Spleen (tissue), 11 donors: Measurements from ENCODE around the gene SHTN1. TPM values are rescaled to one million over a fixed set of nuclear protein-coding genes. Genes with fewer than 3 reads are reported as not detected.

ENCODE experiments used
- DNase-seq: peaks from one replicate; pipeline ENCODE4 v3.0.0-alpha.2; 2020
- H3K27ac ChIP-seq, 8 donors: fragments of 200-600 bp; sonication (generic) in 7 of 8; 1 replicate in 4 of 8; 2 replicates in 4 of 8; pipeline versions ENCODE4 v1.5.0 to v1.8.0; 2016 to 2021; ENCODE audit warnings: inconsistent platforms in 4 of 8, mild to moderate bottlenecking in 4 of 8, moderate library complexity in 1 of 8
- H3K27me3 ChIP-seq, 7 donors: fragments of 200-600 bp; sonication (generic) in 6 of 7; replicated peaks in 1 of 7; 1 replicate in 4 of 7; 2 replicates in 3 of 7; pipeline versions ENCODE4 v1.5.0 to v1.8.0; 2016 to 2021; ENCODE audit warnings: inconsistent platforms in 3 of 7, mild to moderate bottlenecking in 1 of 7
- H3K36me3 ChIP-seq, 6 donors: fragments of 200-600 bp; sonication (generic) in 5 of 6; 1 replicate in 4 of 6; 2 replicates in 2 of 6; pipeline versions ENCODE4 v1.5.0 to v1.8.0; 2016 to 2021; ENCODE audit warnings: inconsistent platforms in 2 of 6
- H3K4me1 ChIP-seq, 6 donors: fragments of 200-600 bp; sonication (generic) in 5 of 6; 1 replicate in 3 of 6; 2 replicates in 3 of 6; pipeline versions ENCODE4 v1.5.0 to v1.8.0; 2016 to 2021; ENCODE audit warnings: inconsistent platforms in 3 of 6
- H3K4me3 ChIP-seq, 8 donors: fragments of 200-600 bp; sonication (generic) in 7 of 8; 1 replicate in 4 of 8; 2 replicates in 4 of 8; pipeline versions ENCODE4 v1.5.0 to v1.8.0; 2016 to 2021; ENCODE audit warnings: inconsistent platforms in 4 of 8, mild to moderate bottlenecking in 4 of 8, moderate library complexity in 2 of 8
- H3K9me3 ChIP-seq, 8 donors: fragments of 200-600 bp; sonication (generic) in 7 of 8; 1 replicate in 4 of 8; 2 replicates in 4 of 8; pipeline versions ENCODE4 v1.5.0 to v1.8.0; 2016 to 2021; ENCODE audit warnings: inconsistent platforms in 4 of 8
- POLR2A ChIP-seq, 3 donors: fragments of 450-650 bp; IDR thresholded peaks; one replicate each; pipeline ENCODE4 v1.5.1; 2017; ENCODE audit warnings: antibody characterized with exemption in 3 of 3, mild to moderate bottlenecking in 1 of 3
- POLR2AphosphoS5 ChIP-seq, 3 donors: sonication (generic); formaldehyde crosslinking; IDR thresholded peaks; one replicate each; pipeline ENCODE4 v1.5.1; 2017; ENCODE audit warnings: antibody characterized with exemption in 3 of 3
- WGBS, 5 donors: extraction: QIAGEN DNeasy Blood & Tissue Kit in 3 of 5; methylation state at CpG; one replicate each; pipeline versions ENCODE4 v1.1.5 to v1.1.7; 2013 to 2018; 5-methylcytosine and 5-hydroxymethylcytosine counted together
- intact Hi-C: fragments of 100-400 bp; cut with DNase I; formaldehyde crosslinking; loops from one replicate; pipeline ENCODE4 v1.15.0; 2023; ENCODE audit warnings: low total_unique reads
- polyA plus RNA-seq, 3 donors: library from polyadenylated mRNA; stranded (reverse); fragments of 200-250 nt; gene quantifications; one replicate each; pipeline ENCODE4 v1.2.1, GENCODE V29; 2013
- total RNA-seq, 7 donors: library from RNA; depleted of rRNA in 3 of 7; stranded (reverse); fragments of >200 nt in 3 of 7; fragmentation: NEBNext Ultra II Directional in 4 of 7; extraction: Animal tissue kit (Norgen Biotek cat#: 25700) in 4 of 7; gene quantifications; one replicate each; pipeline versions ENCODE4 v1.1.0 to v1.2.1, GENCODE V29; 2016 to 2021
- TF ChIP-seq, protein P1 (sequence below), 11 experiments: fragments of 200-600 bp in 7 of 11; fragments of 450-650 bp in 4 of 11; sonication (generic) in 4 of 11; IDR thresholded peaks in 8 of 11; conservative IDR thresholded peaks in 3 of 11; 1 replicate in 7 of 11; 2 replicates in 4 of 11; pipeline versions ENCODE4 v1.4.0 to v1.8.0; 2016 to 2021; ENCODE audit warnings: antibody characterized with exemption in 11 of 11, inconsistent platforms in 4 of 11, mild to moderate bottlenecking in 1 of 11
- donor health status: healthy with polysubstance abuse.
- donor health status: DM: no; HTN: no; CAD: no; lungs with moderate emphysema.
- donor health status: DM: no; HTN: no; CAD: no.
- donor health status: Bipolar disorder and iron deficiency.
- donor health status: healthy.
- donor health status: DM: no; HTN: no; CAD: no.
- donor health status: DM: yes; HTN: yes; CAD: no.

Gene SHTN1
- total and polyA plus RNA-seq, 10 donors = 2.9 to 28.3 (median 14.7) TPM

DNA sequence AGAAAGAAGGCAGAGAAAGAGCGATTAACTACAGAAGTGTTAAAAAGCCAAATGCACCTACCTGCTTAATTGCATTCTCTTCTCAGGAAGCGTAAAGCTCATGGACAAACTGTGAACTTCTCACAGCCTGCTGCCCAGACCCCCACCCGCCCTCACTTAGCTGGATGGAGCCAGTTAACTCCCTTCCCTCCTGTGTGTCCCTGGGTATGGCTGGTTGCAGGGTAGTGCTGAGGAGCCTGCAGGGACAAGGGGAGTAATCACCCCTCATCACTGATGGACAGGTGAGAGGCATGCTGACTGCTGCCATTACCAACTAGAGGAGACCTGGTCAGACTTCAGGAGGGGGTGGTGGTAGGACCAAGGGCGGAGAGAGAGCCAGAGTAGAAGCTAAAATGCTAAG lies 118.2 kb downstream of the SHTN1 start:
- DNase-seq = no peak
- intact Hi-C loops = no loop called here
- 84 to 96% (median 92%) methylated on average over 4 of the region's 4 CpGs for WGBS, 5 donors

DNA sequence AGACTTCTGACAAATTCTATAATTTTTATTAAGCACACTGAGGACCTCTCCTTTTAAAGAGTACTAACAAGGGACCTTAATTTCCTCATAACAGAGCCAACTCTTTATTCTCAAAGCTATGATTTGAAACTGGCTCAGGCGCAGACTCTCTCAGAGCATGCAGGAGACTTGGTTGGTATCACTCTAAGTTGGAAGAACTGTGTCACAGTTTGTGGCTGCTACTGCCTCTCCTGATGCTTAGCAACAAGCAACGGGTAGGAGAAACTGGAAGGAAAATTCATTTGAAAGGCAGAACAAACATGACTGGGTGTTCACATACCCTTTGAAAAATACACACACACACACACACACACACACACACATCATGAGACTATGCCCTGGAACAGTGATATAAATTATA lies 122.3 kb downstream of the SHTN1 start:
- H3K27me3 ChIP-seq = no peaks in the 10 kb centered on the region
- no peak overlapping the region for H3K4me3 ChIP-seq
- WGBS, 5 donors = 77 to 92% (median 82%) methylated on average over 2 of the region's 2 CpGs
- H3K27ac ChIP-seq = no peak overlapping the region
- no peak for DNase-seq
- intact Hi-C loops = no loop called here
- H3K4me1 ChIP-seq = no peaks in the 10 kb centered on the region
- H3K36me3 ChIP-seq = no peaks in the 10 kb centered on the region
- H3K9me3 ChIP-seq = no peaks in the 10 kb centered on the region
- TF ChIP-seq POLR2AphosphoS5 (IDR thresholded peaks at IDR 0.05) = no peak
- TF ChIP-seq POLR2A (IDR thresholded peaks at IDR 0.05) = no peak
- TF ChIP-seq, protein P1, sequence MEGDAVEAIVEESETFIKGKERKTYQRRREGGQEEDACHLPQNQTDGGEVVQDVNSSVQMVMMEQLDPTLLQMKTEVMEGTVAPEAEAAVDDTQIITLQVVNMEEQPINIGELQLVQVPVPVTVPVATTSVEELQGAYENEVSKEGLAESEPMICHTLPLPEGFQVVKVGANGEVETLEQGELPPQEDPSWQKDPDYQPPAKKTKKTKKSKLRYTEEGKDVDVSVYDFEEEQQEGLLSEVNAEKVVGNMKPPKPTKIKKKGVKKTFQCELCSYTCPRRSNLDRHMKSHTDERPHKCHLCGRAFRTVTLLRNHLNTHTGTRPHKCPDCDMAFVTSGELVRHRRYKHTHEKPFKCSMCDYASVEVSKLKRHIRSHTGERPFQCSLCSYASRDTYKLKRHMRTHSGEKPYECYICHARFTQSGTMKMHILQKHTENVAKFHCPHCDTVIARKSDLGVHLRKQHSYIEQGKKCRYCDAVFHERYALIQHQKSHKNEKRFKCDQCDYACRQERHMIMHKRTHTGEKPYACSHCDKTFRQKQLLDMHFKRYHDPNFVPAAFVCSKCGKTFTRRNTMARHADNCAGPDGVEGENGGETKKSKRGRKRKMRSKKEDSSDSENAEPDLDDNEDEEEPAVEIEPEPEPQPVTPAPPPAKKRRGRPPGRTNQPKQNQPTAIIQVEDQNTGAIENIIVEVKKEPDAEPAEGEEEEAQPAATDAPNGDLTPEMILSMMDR (IDR thresholded peaks at IDR 0.05 in 8 of 11, conservative IDR thresholded peaks at IDR 0.05 in 3 of 11) = no peak

More for the DNA sequence above, 118.2 kb downstream of the SHTN1 start:
- no peak overlapping the region for H3K27ac ChIP-seq
- no peaks in the 10 kb centered on the region for H3K9me3 ChIP-seq
- no peaks in the 10 kb centered on the region for H3K4me1 ChIP-seq
- H3K4me3 ChIP-seq = no peak overlapping the region
- TF ChIP-seq POLR2A (IDR thresholded peaks at IDR 0.05) (no peak), POLR2AphosphoS5 (IDR thresholded peaks at IDR 0.05) (no peak)
- TF ChIP-seq, protein P1 (IDR thresholded peaks at IDR 0.05 in 8 of 11, conservative IDR thresholded peaks at IDR 0.05 in 3 of 11) = no peak
- H3K36me3 ChIP-seq = no peaks in the 10 kb centered on the region
- peaks cover 0 to under 1% (median 0%) of the 10 kb centered on the region in 7 donors for H3K27me3 ChIP-seq

DNA sequence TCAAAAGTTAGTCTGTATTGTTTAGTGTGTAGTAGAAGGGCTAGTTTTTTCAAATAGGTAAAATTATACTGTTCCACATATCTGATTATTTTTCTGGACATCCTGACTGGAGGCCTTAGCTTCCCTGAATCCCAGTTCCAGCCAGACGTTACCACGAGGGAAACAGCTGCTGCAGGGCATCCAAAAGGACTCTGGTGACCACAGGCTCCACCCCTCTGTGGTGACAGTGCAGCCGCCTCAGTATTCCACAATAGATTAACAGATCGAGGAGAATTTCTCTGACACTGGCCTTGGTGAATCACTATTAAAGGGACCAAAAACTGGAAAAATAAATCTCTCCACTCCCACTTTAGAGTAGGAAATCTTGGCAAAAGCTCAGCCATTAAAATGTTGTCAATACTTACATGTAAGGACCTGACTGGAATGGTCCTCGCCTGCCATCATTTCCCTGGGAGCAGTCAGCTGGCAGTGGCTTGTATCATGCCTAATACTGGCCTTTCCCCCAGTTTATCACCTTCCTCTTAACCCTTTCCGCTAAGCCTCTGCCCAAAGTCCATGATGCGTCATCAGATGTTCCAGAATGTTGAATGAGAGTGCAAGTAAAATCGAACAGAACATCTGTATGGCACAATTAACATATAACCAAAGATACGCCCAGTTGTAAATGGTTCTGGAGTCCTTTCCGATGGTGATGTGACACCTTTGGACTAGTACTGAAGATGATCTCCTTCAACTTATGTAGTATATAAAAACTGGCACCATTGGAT lies 124.1 kb downstream of the SHTN1 start:
- DNase-seq = no peak
- Histone ChIP-seq H3K27ac (no peak overlapping the region), H3K4me1 (no peaks in the 10 kb centered on the region), H3K4me3 (no peak overlapping the region), H3K27me3 (peaks cover 0 to 4% (median 0%) of the 10 kb centered on the region in 7 donors), H3K36me3 (no peaks in the 10 kb centered on the region), H3K9me3 (no peaks in the 10 kb centered on the region)
- intact Hi-C loops = no loop called here
- TF ChIP-seq POLR2A (IDR thresholded peaks at IDR 0.05) = no peak
- TF ChIP-seq, protein P1 (IDR thresholded peaks at IDR 0.05 in 8 of 11, conservative IDR thresholded peaks at IDR 0.05 in 3 of 11) = no peak
- TF ChIP-seq POLR2AphosphoS5 (IDR thresholded peaks at IDR 0.05) = no peak
- WGBS, 5 donors = 64 to 73% (median 71%) methylated on average over 10 of the region's 10 CpGs

DNA sequence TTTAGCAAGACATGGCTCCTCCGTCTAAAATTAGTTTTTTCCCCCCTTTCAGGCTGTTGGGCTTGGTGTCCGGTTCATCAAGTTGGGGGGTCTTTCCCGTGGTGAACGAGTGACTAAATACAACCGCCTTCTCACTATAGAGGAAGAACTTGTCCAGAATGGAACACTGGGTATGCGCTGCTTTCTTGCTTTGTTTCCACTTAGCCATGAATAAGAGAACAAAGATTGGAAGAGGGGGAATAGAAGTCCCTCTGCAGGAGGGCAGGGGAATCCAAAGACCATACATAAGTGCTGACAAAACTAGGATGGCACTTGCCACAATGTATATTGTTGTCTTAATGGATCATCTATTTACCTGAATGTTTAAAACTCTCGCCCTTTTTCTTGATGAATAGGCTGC lies 125.2 kb downstream of the SHTN1 start:
- WGBS, 5 donors = 73 to 91% (median 85%) methylated on average over 7 of the region's 7 CpGs

More for the DNA sequence above, 125.2 kb downstream of the SHTN1 start:
- H3K9me3 ChIP-seq = no peaks in the 10 kb centered on the region
- TF ChIP-seq, protein P1 (IDR thresholded peaks at IDR 0.05 in 8 of 11, conservative IDR thresholded peaks at IDR 0.05 in 3 of 11) = no peak
- no peak for TF ChIP-seq POLR2AphosphoS5 (IDR thresholded peaks at IDR 0.05)
- TF ChIP-seq POLR2A (IDR thresholded peaks at IDR 0.05) = no peak
- H3K4me1 ChIP-seq = no peaks in the 10 kb centered on the region
- no peak for DNase-seq
- no peak overlapping the region for H3K4me3 ChIP-seq
- H3K27ac ChIP-seq = no peak overlapping the region
- no peaks in the 10 kb centered on the region for H3K36me3 ChIP-seq
- intact Hi-C loops = no loop called here
- H3K27me3 ChIP-seq = peaks cover 0 to 4% (median 0%) of the 10 kb centered on the region in 7 donors
